Activated CD4-positive, alpha-beta memory T cell treated with anti-CD3 and anti-CD28 coated beads, Interleukin-2, amount 10 ng/mL, durations not matched to agents 7 days and 5 days (primary cell): ENCODE data around the gene EXD2. TPM values are rescaled to one million over a fixed set of nuclear protein-coding genes. Genes with fewer than 3 reads are reported as not detected.

Experiments used
- CTCF ChIA-PET: fragments of 350-600 bp; sonication (Branson Sonifier 250); formaldehyde crosslinking; loops from one replicate; lab custom pipeline; 2021; ENCODE audit warnings: antibody characterized with exemption, inconsistent platforms; lab: Charles Lee
- POLR2A ChIA-PET: fragments of 350-600 bp; sonication (Branson Sonifier 250); formaldehyde crosslinking; loops from one replicate; lab custom pipeline; 2021; ENCODE audit warnings: antibody characterized with exemption; lab: Charles Lee
- DNase-seq: peaks from one replicate; pipeline ENCODE4 v3.0.0-alpha.2; 2020
- H3K27ac Mint-ChIP-seq: one replicate; pipeline ENCODE4 v1.8.0; 2021; ENCODE audit warnings: mild to moderate bottlenecking, mixed read lengths
- H3K27me3 Mint-ChIP-seq: one replicate; pipeline ENCODE4 v1.8.0; 2021; ENCODE audit warnings: mixed read lengths
- H3K36me3 Mint-ChIP-seq: one replicate; pipeline ENCODE4 v1.8.0; 2021; ENCODE audit warnings: low read depth, mixed read lengths
- H3K4me1 Mint-ChIP-seq: one replicate; pipeline ENCODE4 v1.8.0; 2021; ENCODE audit warnings: mixed read lengths
- H3K4me3 Mint-ChIP-seq: one replicate; pipeline ENCODE4 v1.8.0; 2021; ENCODE audit warnings: mild to moderate bottlenecking, mixed read lengths
- H3K9me3 Mint-ChIP-seq: one replicate; pipeline ENCODE4 v1.8.0; 2021; ENCODE audit warnings: mixed read lengths
- total RNA-seq, 2 experiments: library from RNA; stranded (reverse); gene quantifications; one replicate each; pipeline ENCODE4 v1.2.3, GENCODE V29; 2021

The EXD2 gene
- total RNA-seq, 2 experiments from 2014 or later: 5.3 to 5.7 TPM

GRCh38 chr14:69240527-69241173 lies 49.4 kb downstream of the EXD2 start:
- Mint-ChIP-seq H3K27me3 (no peaks in the 10 kb centered on the region), H3K4me1 (peaks cover 6% of the 10 kb centered on the region), H3K36me3 (no peaks in the 10 kb centered on the region), H3K4me3 (no peak overlapping the region), H3K27ac (no peak overlapping the region), H3K9me3 (no peaks in the 10 kb centered on the region)
- ChIA-PET POLR2A (no interaction called here), CTCF (interaction anchor here (1.4 to 3.0 kb wide), 2 partner anchors 13 to 222 kb away, joined by 4 to 12 read pairs; no protein-coding TSS in a partner anchor)
- no peak for DNase-seq

DNA sequence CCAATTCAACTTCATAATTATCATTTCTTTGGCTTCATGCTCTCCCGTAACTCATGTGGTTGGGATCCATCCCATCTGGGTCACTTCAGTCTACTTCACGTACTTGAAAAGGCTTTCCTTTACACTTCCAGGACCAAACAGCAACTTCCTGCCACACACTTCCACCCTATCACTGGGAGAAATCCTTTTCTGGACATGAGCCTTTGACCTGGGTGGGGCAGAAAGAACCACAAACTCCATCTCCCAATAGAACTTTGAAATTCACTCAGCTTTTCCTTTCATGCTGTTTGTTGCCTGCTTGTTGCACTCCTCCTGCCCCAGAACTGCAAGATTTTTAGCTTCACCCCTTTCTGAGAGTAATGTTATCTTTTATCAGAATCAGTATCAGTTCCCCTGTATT lies 50.3 kb downstream of the EXD2 start:
- Mint-ChIP-seq H3K27me3 (no peaks in the 10 kb centered on the region), H3K9me3 (no peaks in the 10 kb centered on the region), H3K27ac (no peak overlapping the region), H3K4me1 (peaks cover 2% of the 10 kb centered on the region), H3K4me3 (no peak overlapping the region), H3K36me3 (no peaks in the 10 kb centered on the region)
- DNase-seq: no peak
- POLR2A ChIA-PET: no interaction called here
- CTCF ChIA-PET: interaction anchor here (0.7 to 3.0 kb wide), 11 partner anchors 9 to 227 kb away, joined by 3 to 39 read pairs (median 4); no protein-coding TSS in a partner anchor

GRCh38 chr14:69242311-69243224 lies 51.3 kb downstream of the EXD2 start:
- Mint-ChIP-seq H3K9me3 (no peaks in the 10 kb centered on the region), H3K27me3 (no peaks in the 10 kb centered on the region), H3K27ac (no peak overlapping the region), H3K36me3 (no peaks in the 10 kb centered on the region), H3K4me3 (no peak overlapping the region), H3K4me1 (peaks cover 2% of the 10 kb centered on the region)
- ChIA-PET POLR2A (no interaction called here), CTCF (interaction anchor here (0.6 to 3.0 kb wide), 24 partner anchors 10 to 337 kb away, joined by 3 to 39 read pairs (median 4); partner anchors contain the start of gene CCDC177)
- DNase-seq: peak; percentile 52

GRCh38 chr14:69244946-69245345 lies 53.6 kb downstream of the EXD2 start:
- no peak overlapping the region for H3K27ac Mint-ChIP-seq
- CTCF ChIA-PET: no interaction called here
- peaks cover 2% of the 10 kb centered on the region for H3K4me1 Mint-ChIP-seq
- H3K9me3 Mint-ChIP-seq: no peaks in the 10 kb centered on the region
- no peaks in the 10 kb centered on the region for H3K36me3 Mint-ChIP-seq
- no peak for DNase-seq
- POLR2A ChIA-PET: no interaction called here
- H3K4me3 Mint-ChIP-seq: no peak overlapping the region
- H3K27me3 Mint-ChIP-seq: no peaks in the 10 kb centered on the region

DNA sequence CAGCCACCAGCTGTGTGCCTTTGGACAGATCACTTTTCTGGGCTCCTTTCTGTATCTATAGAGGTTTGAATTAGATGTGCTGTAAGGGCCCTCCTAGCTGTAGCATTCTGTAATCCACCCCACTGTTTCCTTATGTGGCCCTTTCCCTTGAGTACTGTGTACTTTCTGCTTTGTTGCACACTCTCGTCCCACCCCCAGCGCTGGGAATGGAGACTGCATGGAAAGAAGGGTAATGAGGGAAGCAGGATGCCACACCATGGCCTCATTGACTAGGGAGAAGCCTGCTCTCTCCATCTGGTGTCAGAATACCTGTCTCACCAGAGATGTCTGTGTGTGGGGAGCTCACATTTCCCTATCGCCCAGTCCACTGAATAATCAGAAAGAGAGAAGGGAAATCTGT lies 55.0 kb downstream of the EXD2 start:
- H3K36me3 Mint-ChIP-seq: no peaks in the 10 kb centered on the region
- H3K27me3 Mint-ChIP-seq: peaks cover 4% of the 10 kb centered on the region
- H3K27ac Mint-ChIP-seq: no peak overlapping the region
- H3K4me3 Mint-ChIP-seq: no peak overlapping the region
- CTCF ChIA-PET: no interaction called here
- H3K9me3 Mint-ChIP-seq: no peaks in the 10 kb centered on the region
- POLR2A ChIA-PET: no interaction called here
- DNase-seq: no peak
- peaks cover 2% of the 10 kb centered on the region for H3K4me1 Mint-ChIP-seq

DNA sequence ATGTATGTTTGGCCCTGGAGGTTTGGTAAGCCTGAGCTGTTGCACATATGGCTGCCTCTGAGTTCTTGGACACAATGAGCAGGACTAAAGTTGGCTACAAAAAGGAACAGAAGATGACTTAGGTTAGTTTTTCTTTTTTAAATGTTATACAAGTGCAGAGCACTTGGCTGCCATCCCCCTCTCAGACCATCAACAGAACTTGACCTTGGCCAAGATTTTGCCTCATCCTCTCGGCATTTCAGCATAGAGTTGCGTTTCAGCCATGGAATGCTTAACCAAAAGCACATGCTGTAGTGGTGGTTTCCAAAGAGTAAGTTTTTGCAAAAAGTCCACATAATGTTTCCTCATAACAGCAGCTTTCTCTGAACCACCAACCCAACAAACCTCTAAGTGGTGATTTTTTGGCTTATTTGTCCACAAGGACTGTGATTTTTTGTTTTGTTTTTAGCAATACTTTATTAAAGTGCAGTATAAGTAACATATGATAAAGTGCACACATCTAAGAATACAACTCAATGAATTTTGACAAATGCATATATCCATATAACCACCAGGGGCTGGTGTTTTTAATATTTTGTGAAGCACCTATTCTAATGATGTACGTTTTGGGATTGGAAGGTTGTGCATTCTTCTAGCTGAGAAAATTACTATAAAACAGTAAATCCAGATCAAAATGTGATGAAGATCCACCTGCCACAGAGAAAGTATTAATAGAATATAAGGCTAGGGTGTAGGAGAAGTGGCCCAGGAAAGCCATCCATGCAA lies 56.6 kb downstream of the EXD2 start:
- Mint-ChIP-seq H3K27me3 (peaks cover 4% of the 10 kb centered on the region), H3K4me3 (no peak overlapping the region), H3K27ac (no peak overlapping the region), H3K9me3 (no peaks in the 10 kb centered on the region), H3K4me1 (no peaks in the 10 kb centered on the region), H3K36me3 (no peaks in the 10 kb centered on the region)
- ChIA-PET CTCF (interaction anchor here (0.6 to 0.7 kb wide), 2 partner anchors 224 to 1304 kb away, joined by 3 read pairs; no protein-coding TSS in a partner anchor), POLR2A (no interaction called here)
- DNase-seq: no peak

DNA sequence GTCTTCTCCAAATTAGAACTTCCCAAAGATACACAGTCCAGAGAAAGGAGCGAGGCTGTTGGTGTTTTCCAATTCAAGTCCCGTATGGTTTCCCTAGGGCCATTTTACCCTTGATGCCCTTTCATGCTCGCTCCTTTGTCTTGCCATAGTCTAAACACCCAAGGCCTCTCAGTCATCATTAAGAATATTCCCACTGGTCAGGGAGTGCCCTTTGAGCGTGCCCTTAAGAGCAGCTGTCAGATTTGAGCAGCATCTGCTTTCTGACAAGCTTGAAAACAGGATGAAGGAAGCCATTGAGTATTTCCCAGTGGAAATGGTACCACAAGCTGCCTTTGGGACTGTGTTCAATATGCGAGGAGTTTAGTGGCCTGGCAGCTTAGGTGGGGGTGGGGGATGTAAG lies 58.3 kb downstream of the EXD2 start:
- H3K9me3 Mint-ChIP-seq: no peaks in the 10 kb centered on the region
- H3K27me3 Mint-ChIP-seq: peaks cover 10% of the 10 kb centered on the region
- ChIA-PET CTCF (no interaction called here), POLR2A (no interaction called here)
- no peak for DNase-seq
- H3K4me1 Mint-ChIP-seq: no peaks in the 10 kb centered on the region
- no peak overlapping the region for H3K4me3 Mint-ChIP-seq
- H3K27ac Mint-ChIP-seq: no peak overlapping the region
- H3K36me3 Mint-ChIP-seq: no peaks in the 10 kb centered on the region

DNA sequence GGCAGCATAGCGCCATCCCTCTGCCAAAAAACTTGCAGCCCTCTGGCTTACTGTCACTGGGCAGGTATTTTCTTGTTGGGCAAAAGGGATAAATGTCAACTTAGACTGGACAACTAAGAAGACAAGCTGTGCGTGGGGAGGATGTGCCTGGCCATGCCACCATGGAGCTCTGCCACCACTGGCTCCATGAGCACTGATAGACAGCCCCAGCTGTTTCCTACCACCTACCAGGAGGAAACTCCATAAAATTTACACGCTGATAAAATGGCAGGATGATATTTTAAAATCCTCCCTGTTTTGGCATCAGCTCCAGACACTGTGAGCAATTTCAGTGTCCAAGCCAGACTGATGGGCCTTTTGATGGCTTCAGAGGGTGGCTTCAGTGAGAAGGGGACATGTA lies 61.6 kb downstream of the EXD2 start:
- CTCF ChIA-PET: interaction anchor here (2.9 kb wide), 1 partner anchor 11 kb away, joined by 12 read pairs; no protein-coding TSS in a partner anchor

GRCh38 chr14:69259168-69259526 lies 67.8 kb downstream of the EXD2 start:
- no peaks in the 10 kb centered on the region for H3K9me3 Mint-ChIP-seq
- no peaks in the 10 kb centered on the region for H3K36me3 Mint-ChIP-seq
- no peak for DNase-seq
- CTCF ChIA-PET: no interaction called here
- POLR2A ChIA-PET: no interaction called here
- peaks cover 7% of the 10 kb centered on the region for H3K4me1 Mint-ChIP-seq
- no peak overlapping the region for H3K27ac Mint-ChIP-seq
- H3K27me3 Mint-ChIP-seq: peaks cover 76% of the 10 kb centered on the region
- H3K4me3 Mint-ChIP-seq: no peak overlapping the region

More for the DNA sequence above, 61.6 kb downstream of the EXD2 start:
- DNase-seq: no peak
- Mint-ChIP-seq H3K27ac (no peak overlapping the region), H3K27me3 (peaks cover 34% of the 10 kb centered on the region), H3K4me1 (no peaks in the 10 kb centered on the region), H3K9me3 (no peaks in the 10 kb centered on the region), H3K4me3 (no peak overlapping the region), H3K36me3 (no peaks in the 10 kb centered on the region)
- POLR2A ChIA-PET: no interaction called here

- POLR2A ChIA-PET: no interaction called here
- H3K9me3 Mint-ChIP-seq: no peaks in the 10 kb centered on the region
- DNase-seq: no peak
- H3K4me1 Mint-ChIP-seq: peaks cover 7% of the 10 kb centered on the region
- H3K27me3 Mint-ChIP-seq: peaks cover 74% of the 10 kb centered on the region
- H3K4me3 Mint-ChIP-seq: peak within 1 kb of the TSS; percentile 24
- H3K27ac Mint-ChIP-seq: no peak within 1 kb of the TSS
- H3K36me3 Mint-ChIP-seq: no peaks in the 10 kb centered on the region
- CTCF ChIA-PET: interaction anchor here (0.6 kb wide), 1 partner anchor 230 kb away, joined by 3 read pairs; no protein-coding TSS in a partner anchor
Observed at GRCh38 chr14:69259527-69260189, 68.4 kb downstream of the EXD2 start, which contains the start of gene GALNT16. Gene GALNT16, plus strand, starts transcription at chr14:69260158. Its CDS starts 133 bp downstream, at chr14:69260291.

DNA sequence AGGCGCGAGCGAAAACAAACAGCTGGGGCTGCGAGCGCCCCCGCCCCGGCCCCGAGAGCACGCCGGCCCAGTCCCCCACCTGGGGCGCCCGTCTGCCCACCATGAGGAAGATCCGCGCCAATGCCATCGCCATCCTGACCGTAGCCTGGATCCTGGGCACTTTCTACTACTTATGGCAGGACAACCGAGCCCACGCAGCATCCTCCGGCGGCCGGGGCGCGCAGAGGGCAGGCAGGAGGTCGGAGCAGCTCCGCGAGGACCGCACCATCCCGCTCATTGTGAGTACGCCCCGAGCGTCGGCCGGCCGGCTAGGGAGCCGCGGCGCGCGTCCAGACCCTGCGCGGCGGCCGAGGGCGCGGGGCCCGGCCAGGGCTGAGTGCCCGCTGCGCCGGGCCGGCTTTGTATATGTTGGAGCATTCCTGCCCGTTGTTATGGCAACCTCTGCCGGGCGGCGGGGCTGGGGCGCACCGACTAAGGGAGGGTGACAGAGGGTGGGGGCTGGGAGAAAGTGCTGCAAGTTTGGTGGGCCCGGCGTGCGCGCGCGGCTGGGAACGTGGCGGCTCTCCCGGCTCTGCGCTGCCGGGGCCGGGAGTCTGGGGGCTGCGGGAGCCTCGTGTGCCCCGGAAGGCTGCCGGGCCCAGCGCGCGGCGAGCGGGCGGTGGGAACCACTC lies 69.0 kb downstream of the EXD2 start:
- no peaks in the 10 kb centered on the region for H3K9me3 Mint-ChIP-seq
- H3K4me1 Mint-ChIP-seq: peaks cover 7% of the 10 kb centered on the region
- CTCF ChIA-PET: interaction anchor here (0.6 to 1.0 kb wide), 2 partner anchors 199 to 229 kb away, joined by 3 to 5 read pairs; no protein-coding TSS in a partner anchor
- H3K36me3 Mint-ChIP-seq: no peaks in the 10 kb centered on the region
- peak overlapping the region; percentile 24 for H3K4me3 Mint-ChIP-seq
- no peak for DNase-seq
- H3K27me3 Mint-ChIP-seq: peaks cover 71% of the 10 kb centered on the region
- no peak overlapping the region for H3K27ac Mint-ChIP-seq
- POLR2A ChIA-PET: no interaction called here
